Smooth muscle cell (in vitro differentiated cells): Measurements from ENCODE around the gene GDA. TPM values are rescaled to one million over a fixed set of nuclear protein-coding genes. Genes with fewer than 3 reads are reported as not detected.

Experiments used
- DNase-seq: peaks from one replicate; lab custom pipeline; 2025; ENCODE audit not compliant: unreplicated experiment; lab: John Stamatoyannopoulos, UW
- H2AFZ ChIP-seq: fragments of 200-600 bp; sonication (generic); 2 replicates; pipeline ENCODE4 v1.6.0; 2016; ENCODE audit warnings: antibody characterized with exemption, low read depth, mild to moderate bottlenecking
- H3F3A ChIP-seq: fragments of 200-600 bp; sonication (generic); 2 replicates; pipeline ENCODE4 v1.6.0; 2017; ENCODE audit warnings: antibody characterized with exemption, low read depth
- H3K27ac ChIP-seq: fragments of 200-600 bp; sonication (generic); 2 replicates; pipeline ENCODE4 v1.5.1; 2016; ENCODE audit warnings: low read depth, mild to moderate bottlenecking
- H3K27me3 ChIP-seq: fragments of 200-600 bp; sonication (generic); 2 replicates; pipeline ENCODE4 v1.6.1; 2016; ENCODE audit warnings: low read depth, mild to moderate bottlenecking
- H3K36me3 ChIP-seq: fragments of 200-600 bp; sonication (generic); 2 replicates; pipeline ENCODE4 v1.5.1; 2016; ENCODE audit warnings: low read depth
- H3K4me1 ChIP-seq: fragments of 200-600 bp; sonication (generic); 2 replicates; pipeline ENCODE4 v1.5.1; 2016; ENCODE audit warnings: low read depth
- H3K4me2 ChIP-seq: fragments of 200-600 bp; sonication (generic); 2 replicates; pipeline ENCODE4 v1.6.0; 2016; ENCODE audit warnings: mild to moderate bottlenecking
- H3K4me3 ChIP-seq: fragments of 200-600 bp; sonication (generic); 2 replicates; pipeline ENCODE4 v1.5.1; 2016; ENCODE audit warnings: mild to moderate bottlenecking
- H3K79me2 ChIP-seq: fragments of 200-600 bp; sonication (generic); 2 replicates; pipeline ENCODE4 v1.6.0; 2016; ENCODE audit warnings: low read depth, mild to moderate bottlenecking
- H3K9ac ChIP-seq: fragments of 200-600 bp; sonication (generic); 2 replicates; pipeline ENCODE4 v1.6.0; 2016; ENCODE audit warnings: low read depth
- H3K9me3 ChIP-seq: fragments of 200-600 bp; sonication (generic); replicated peaks from 2 replicates; pipeline ENCODE4 v1.5.1; 2016; ENCODE audit warnings: low read depth
- H4K20me1 ChIP-seq: fragments of 200-600 bp; sonication (generic); 2 replicates; pipeline ENCODE4 v1.6.0; 2016; ENCODE audit warnings: low read depth
- CTCF ChIP-seq: fragments of 200-600 bp; sonication (generic); IDR thresholded peaks from 2 replicates; pipeline ENCODE4 v1.5.1; 2017; ENCODE audit warnings: borderline replicate concordance, mild to moderate bottlenecking, antibody characterized with exemption; ENCODE audit not compliant: insufficient read depth, poor library complexity, severe bottlenecking
- WGBS: methylation state at CpG from one replicate; pipeline ENCODE4 v1.1.7; 2016; ENCODE audit warnings: low lambda C conversion rate; 5-methylcytosine and 5-hydroxymethylcytosine counted together
- polyA plus RNA-seq: library from polyadenylated mRNA; unstranded; fragments of >200 nt; fragmentation: Nextera tagmentation; extraction: Ambion mirVana; gene quantifications from 2 replicates; pipeline ENCODE4 v1.2.1, GENCODE V29; 2016
- total RNA-seq: library from RNA; depleted of rRNA; stranded (reverse); fragments of >200 nt; gene quantifications from 2 replicates; pipeline ENCODE4 v1.2.3, GENCODE V29; 2014

GDA gene
- total and polyA plus RNA-seq, 2 experiments from 2014 or later = 1.4 to 10.3 TPM

- no peak overlapping the region for H2AFZ ChIP-seq
- WGBS = 85% methylated on average over 2 of the region's 2 CpGs
Observed at GRCh38 chr9:72124947-72125346, 24.3 kb upstream of the GDA start.

GRCh38 chr9:72127753-72128152 lies 21.5 kb upstream of the GDA start:
- no peaks in the 10 kb centered on the region for H3K36me3 ChIP-seq
- no peak overlapping the region for H3K9ac ChIP-seq
- TF ChIP-seq CTCF = no peak
- H4K20me1 ChIP-seq = no peaks in the 10 kb centered on the region
- no peak overlapping the region for H3K4me3 ChIP-seq
- no peak overlapping the region for H3K4me2 ChIP-seq
- H2AFZ ChIP-seq = no peak overlapping the region
- no peaks in the 10 kb centered on the region for H3K4me1 ChIP-seq
- no peaks in the 10 kb centered on the region for H3K79me2 ChIP-seq
- no peak overlapping the region for H3K27ac ChIP-seq
- WGBS = 64% methylated on average over 2 of the region's 2 CpGs
- H3F3A ChIP-seq = no peaks in the 10 kb centered on the region
- H3K9me3 ChIP-seq = no peaks in the 10 kb centered on the region
- DNase-seq = no peak
- peaks cover 3% of the 10 kb centered on the region for H3K27me3 ChIP-seq

More at GRCh38 chr9:72124947-72125346, 24.3 kb upstream of the GDA start:
- no peaks in the 10 kb centered on the region for H3K4me1 ChIP-seq
- H3K4me2 ChIP-seq = no peak overlapping the region
- no peaks in the 10 kb centered on the region for H3K9me3 ChIP-seq
- no peak for TF ChIP-seq CTCF
- H3K9ac ChIP-seq = no peak overlapping the region
- H3K4me3 ChIP-seq = no peak overlapping the region
- no peak overlapping the region for H3K27ac ChIP-seq
- no peaks in the 10 kb centered on the region for H3K36me3 ChIP-seq
- H4K20me1 ChIP-seq = no peaks in the 10 kb centered on the region
- no peaks in the 10 kb centered on the region for H3F3A ChIP-seq
- no peak for DNase-seq
- H3K79me2 ChIP-seq = no peaks in the 10 kb centered on the region
- H3K27me3 ChIP-seq = peaks cover 3% of the 10 kb centered on the region

GRCh38 chr9:72128526-72128925 lies 20.7 kb upstream of the GDA start:
- no peaks in the 10 kb centered on the region for H3K36me3 ChIP-seq
- no peaks in the 10 kb centered on the region for H4K20me1 ChIP-seq
- H3K9ac ChIP-seq = no peak overlapping the region
- no peak overlapping the region for H3K27ac ChIP-seq
- no peak for TF ChIP-seq CTCF
- DNase-seq = no peak
- peaks cover 3% of the 10 kb centered on the region for H3K27me3 ChIP-seq
- 79% methylated on average over 2 of the region's 2 CpGs for WGBS
- no peak overlapping the region for H2AFZ ChIP-seq
- H3K79me2 ChIP-seq = no peaks in the 10 kb centered on the region
- no peak overlapping the region for H3K4me3 ChIP-seq
- no peaks in the 10 kb centered on the region for H3F3A ChIP-seq
- H3K4me2 ChIP-seq = no peak overlapping the region
- H3K4me1 ChIP-seq = no peaks in the 10 kb centered on the region
- no peaks in the 10 kb centered on the region for H3K9me3 ChIP-seq

- Histone ChIP-seq H3K36me3 (no peaks in the 10 kb centered on the region), H3K9me3 (no peaks in the 10 kb centered on the region), H3K4me3 (no peak overlapping the region), H3F3A (no peaks in the 10 kb centered on the region), H3K4me2 (no peak overlapping the region), H3K79me2 (no peaks in the 10 kb centered on the region), H3K27ac (no peak overlapping the region), H3K27me3 (no peaks in the 10 kb centered on the region), H2AFZ (no peak overlapping the region), H3K4me1 (no peaks in the 10 kb centered on the region), H4K20me1 (no peaks in the 10 kb centered on the region), H3K9ac (no peak overlapping the region)
- DNase-seq = no peak
- TF ChIP-seq CTCF = no peak
- WGBS = 79% methylated on average over 9 of the region's 9 CpGs
Observed at GRCh38 chr9:72129271-72130156, 19.7 kb upstream of the GDA start.
